GM12878 (cell line): ENCODE data around the gene EPB41L4A. TPM values are rescaled to one million over a fixed set of nuclear protein-coding genes. Genes with fewer than 3 reads are reported as not detected.

Experiments used
- ATAC-seq: fragments of 200-7000 bp; cut with Tn5 transposase; 3 replicates; pipeline ENCODE4 v1.9.1; 2020; ENCODE audit warnings: mild to moderate bottlenecking, moderate library complexity
- BruUV-seq: library from RNA; stranded (reverse); fragments of 400-500 nt; replicated peaks from 2 replicates; lab custom pipeline; 2021; lab: Mats Ljungman, UMichigan
- CTCF ChIA-PET: fragments of 300-600 bp; sonication (Branson Sonifier 250); formaldehyde crosslinking; extraction: SDS; loops from one replicate; lab custom pipeline; 2021; ENCODE audit warnings: inconsistent platforms; lab: Yijun Ruan, JAX
- POLR2A ChIA-PET: fragments of 350-600 bp; formaldehyde crosslinking; extraction: SDS; loops from one replicate; lab custom pipeline; 2021; ENCODE audit warnings: inconsistent platforms; lab: Charles Lee
- RAD21 ChIA-PET: fragments of 300-600 bp; sonication (Branson Sonifier 250); formaldehyde crosslinking; loops from one replicate; lab custom pipeline; 2023; ENCODE audit warnings: antibody characterized with exemption; ENCODE audit not compliant: unreplicated experiment; lab: Charles Lee
- SMC1A ChIA-PET: fragments of 300-600 bp; sonication (Branson Sonifier 250); formaldehyde crosslinking; loops from one replicate; lab custom pipeline; 2023; ENCODE audit not compliant: unreplicated experiment, uncharacterized antibody; lab: Charles Lee
- DNase-seq: peaks from one replicate; pipeline ENCODE4 v3.0.0-alpha.2; 2011; ENCODE audit warnings: low read depth, low spot score
- FAIRE-seq: peaks from 3 replicates; lab custom pipeline; 2011; peaks lifted over from hg19 to GRCh38; lab: Jason Lieb, UNC
- H2AFZ ChIP-seq: 2 replicates; pipeline ENCODE4 v1.6.0; 2011; ENCODE audit warnings: low read depth, low read length, control low read depth; ENCODE audit not compliant: control insufficient read depth
- H3K27ac ChIP-seq: 2 replicates; pipeline ENCODE4 v1.5.1; 2011; ENCODE audit warnings: control low read depth; ENCODE audit not compliant: control insufficient read depth, insufficient read depth
- H3K27me3 ChIP-seq, 2 experiments: replicated peaks in 1 of 2; 2 replicates each; pipeline versions ENCODE4 v1.6.0 to v1.6.1; 2011; ENCODE audit warnings: low read length in 1 of 2; ENCODE audit not compliant: control insufficient read depth in 2 of 2, insufficient read depth in 2 of 2
- H3K36me3 ChIP-seq, 2 experiments: 2 replicates each; pipeline ENCODE4 v1.5.1; 2011; ENCODE audit warnings: low read length in 1 of 2; ENCODE audit not compliant: control insufficient read depth in 2 of 2, insufficient read depth in 2 of 2
- H3K4me1 ChIP-seq: 2 replicates; pipeline ENCODE4 v1.6.1; 2011; ENCODE audit warnings: mild to moderate bottlenecking, low read length, moderate library complexity, mixed read lengths; ENCODE audit not compliant: control insufficient read depth, insufficient read depth
- H3K4me2 ChIP-seq: 2 replicates; pipeline ENCODE4 v1.6.0; 2011; ENCODE audit warnings: control low read depth; ENCODE audit not compliant: control insufficient read depth, insufficient read depth
- H3K4me3 ChIP-seq: fragments of 200-600 bp; sonication (generic); 2 replicates; pipeline ENCODE4 v1.5.1; 2016
- H3K79me2 ChIP-seq: 2 replicates; pipeline ENCODE4 v1.6.0; 2011; ENCODE audit warnings: low read length; ENCODE audit not compliant: control insufficient read depth, insufficient read depth
- H3K9ac ChIP-seq: 2 replicates; pipeline ENCODE4 v1.8.0; 2011; ENCODE audit warnings: low read length, control low read depth, mixed read lengths; ENCODE audit not compliant: control insufficient read depth, insufficient read depth
- H3K9me3 ChIP-seq: replicated peaks from 3 replicates; pipeline ENCODE4 v1.5.1; 2011; ENCODE audit warnings: mild to moderate bottlenecking, low read length; ENCODE audit not compliant: control insufficient read depth, insufficient read depth
- H4K20me1 ChIP-seq: 2 replicates; pipeline ENCODE4 v1.6.0; 2011; ENCODE audit not compliant: control insufficient read depth, insufficient read depth
- SUZ12 ChIP-seq: fragments of 200-600 bp; sonication (generic); IDR thresholded peaks from one replicate; pipeline ENCODE4 v1.6.1; 2018; ENCODE audit warnings: antibody characterized with exemption, mild to moderate bottlenecking; ENCODE audit not compliant: unreplicated experiment
- WGBS: methylation state at CpG from one replicate; pipeline ENCODE4 v1.1.6; 2016; ENCODE audit warnings: low lambda C conversion rate; ENCODE audit not compliant: insufficient replicate concordance, insufficient coverage; ENCODE audit errors: missing lambda C conversion rate; 5-methylcytosine and 5-hydroxymethylcytosine counted together
- in situ Hi-C: fragments of 300-500 bp; cut with MboI; formaldehyde crosslinking; loops from 9 replicates; pipeline ENCODE4 v1.14.3; 2018; ENCODE audit warnings: mixed read lengths
- intact Hi-C: fragments of 100-400 bp; cut with micrococcal nuclease; formaldehyde crosslinking; loops from one replicate; pipeline ENCODE4 v1.14.2; 2022; ENCODE audit not compliant: unreplicated experiment
- polyA plus RNA-seq, 11 experiments: library from polyadenylated mRNA; depleted of rRNA in 4 of 11; unstranded in 6 of 11; stranded (reverse) in 5 of 11; fragments of >200 nt; fragmentation: Nextera tagmentation in 4 of 11; fragmentation: Illumina TruSeq in 1 of 11; extraction: Ambion mirVana in 4 of 11; extraction: Trizol in 1 of 11; gene quantifications; 1 replicate in 1 of 11; 2 replicates in 10 of 11; pipeline versions ENCODE4 v1.2.1 to v1.2.3, GENCODE V29; 2011 to 2016; ENCODE audit warnings: inconsistent platforms in 2 of 11, missing spikeins in 2 of 11, low read depth in 1 of 11
- total RNA-seq, 4 experiments: library from RNA; depleted of rRNA in 3 of 4; stranded (reverse); fragments of >200 nt in 3 of 4; fragmentation: Illumina TruSeq in 1 of 4; extraction: Trizol in 1 of 4; gene quantifications; 2 replicates each; pipeline versions ENCODE4 v1.2.1 to v1.2.3, GENCODE V29; 2013 to 2021
- TF ChIP-seq, protein P1 (sequence below): fragments of 450-650 bp; formaldehyde crosslinking; IDR thresholded peaks from 2 replicates; pipeline ENCODE4 v1.5.0; 2022; ENCODE audit warnings: mild to moderate bottlenecking, missing genetic modification characterization

The EPB41L4A gene
- total and polyA plus RNA-seq, 10 of the 15 experiments (the other 5 are each of a cell fraction or from before 2014, with no cell fraction given), result 0.10 to 0.67 (median 0.30) TPM

DNA sequence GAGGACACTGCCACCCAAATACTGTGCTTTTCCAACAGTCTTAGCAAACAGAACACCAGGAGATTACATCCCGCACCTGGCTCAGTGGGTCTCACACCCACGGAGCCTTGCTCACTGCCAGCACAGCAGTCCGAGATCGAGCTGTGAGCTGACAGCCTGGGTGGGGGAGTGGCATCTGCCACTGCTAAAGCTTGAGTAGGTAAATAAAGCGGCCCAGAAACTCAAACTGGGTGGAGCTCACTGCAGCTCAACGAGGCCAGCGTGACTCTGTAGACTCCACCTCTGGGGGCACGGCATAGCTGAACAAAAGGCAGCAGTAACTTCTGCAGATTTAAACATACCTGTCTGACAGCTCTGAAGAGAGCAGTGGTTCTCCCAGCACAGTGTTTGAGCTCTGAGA is 28.8 kb downstream of the EPB41L4A start (continued):
- TF ChIP-seq, protein P1, sequence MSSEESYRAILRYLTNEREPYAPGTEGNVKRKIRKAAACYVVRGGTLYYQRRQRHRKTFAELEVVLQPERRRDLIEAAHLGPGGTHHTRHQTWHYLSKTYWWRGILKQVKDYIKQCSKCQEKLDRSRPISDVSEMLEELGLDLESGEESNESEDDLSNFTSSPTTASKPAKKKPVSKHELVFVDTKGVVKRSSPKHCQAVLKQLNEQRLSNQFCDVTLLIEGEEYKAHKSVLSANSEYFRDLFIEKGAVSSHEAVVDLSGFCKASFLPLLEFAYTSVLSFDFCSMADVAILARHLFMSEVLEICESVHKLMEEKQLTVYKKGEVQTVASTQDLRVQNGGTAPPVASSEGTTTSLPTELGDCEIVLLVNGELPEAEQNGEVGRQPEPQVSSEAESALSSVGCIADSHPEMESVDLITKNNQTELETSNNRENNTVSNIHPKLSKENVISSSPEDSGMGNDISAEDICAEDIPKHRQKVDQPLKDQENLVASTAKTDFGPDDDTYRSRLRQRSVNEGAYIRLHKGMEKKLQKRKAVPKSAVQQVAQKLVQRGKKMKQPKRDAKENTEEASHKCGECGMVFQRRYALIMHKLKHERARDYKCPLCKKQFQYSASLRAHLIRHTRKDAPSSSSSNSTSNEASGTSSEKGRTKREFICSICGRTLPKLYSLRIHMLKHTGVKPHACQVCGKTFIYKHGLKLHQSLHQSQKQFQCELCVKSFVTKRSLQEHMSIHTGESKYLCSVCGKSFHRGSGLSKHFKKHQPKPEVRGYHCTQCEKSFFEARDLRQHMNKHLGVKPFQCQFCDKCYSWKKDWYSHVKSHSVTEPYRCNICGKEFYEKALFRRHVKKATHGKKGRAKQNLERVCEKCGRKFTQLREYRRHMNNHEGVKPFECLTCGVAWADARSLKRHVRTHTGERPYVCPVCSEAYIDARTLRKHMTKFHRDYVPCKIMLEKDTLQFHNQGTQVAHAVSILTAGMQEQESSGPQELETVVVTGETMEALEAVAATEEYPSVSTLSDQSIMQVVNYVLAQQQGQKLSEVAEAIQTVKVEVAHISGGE, result no peak

DNA sequence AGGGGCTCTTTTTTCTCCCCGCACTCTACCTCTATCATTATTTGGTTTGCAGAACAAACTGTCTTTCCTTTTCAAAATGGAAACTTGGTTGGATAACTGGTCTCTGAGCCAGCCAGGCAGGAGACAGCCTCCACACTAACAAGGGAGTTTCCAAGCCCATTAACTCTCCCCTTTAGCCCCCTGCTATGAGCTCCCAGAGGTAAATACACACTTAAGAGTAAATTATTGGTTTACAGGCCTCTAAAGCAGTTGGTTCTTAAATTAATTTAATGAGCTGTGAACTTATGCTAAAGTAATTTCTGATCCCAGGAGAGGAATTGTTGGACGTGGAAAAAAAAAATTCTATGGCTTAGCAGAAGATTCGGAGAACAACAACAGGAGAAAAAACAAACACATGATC is 30.3 kb downstream of the EPB41L4A start:
- DNase-seq, result no peak
- no peak overlapping the region for H2AFZ ChIP-seq
- POLR2A ChIA-PET, result no interaction called here
- H3K4me3 ChIP-seq, result no peak overlapping the region
- no peaks in the 10 kb centered on the region for H3K79me2 ChIP-seq
- no peak for ATAC-seq
- no peaks in the 10 kb centered on the region for H3K27me3 ChIP-seq
- no peaks in the 10 kb centered on the region for H3K9me3 ChIP-seq
- no TSS peak for BruUV-seq
- no peaks in the 10 kb centered on the region for H4K20me1 ChIP-seq
- no peak overlapping the region for H3K9ac ChIP-seq
- in situ Hi-C loops, result no loop called here
- TF ChIP-seq SUZ12, result no peak
- FAIRE-seq, result no peak
- CTCF ChIA-PET, result interaction anchor here (3.9 kb wide), 1 partner anchor 31 kb away, joined by 12 read pairs; the partner anchor contains the start of gene EPB41L4A
- no peaks in the 10 kb centered on the region for H3K36me3 ChIP-seq
- WGBS, result 60% methylated on average over 3 of the region's 3 CpGs
- RAD21 ChIA-PET, result no interaction called here
- H3K27ac ChIP-seq, result no peak overlapping the region
- H3K4me2 ChIP-seq, result no peak overlapping the region
- SMC1A ChIA-PET, result interaction anchor here (0.5 to 1.8 kb wide), 4 partner anchors 20 to 213 kb away, joined by 3 to 4 read pairs (median 3); no protein-coding TSS in a partner anchor
- intact Hi-C loops, result no loop called here
- H3K4me1 ChIP-seq, result no peaks in the 10 kb centered on the region
